ENCODE measurements around the gene PHC3. TPM values are rescaled to one million over a fixed set of nuclear protein-coding genes. Genes with fewer than 3 reads are reported as not detected.

The PHC3 gene
- total RNA-seq, 4 donors from 2014 or later: 73.1 to 128 (median 93.7) TPM

DNA sequence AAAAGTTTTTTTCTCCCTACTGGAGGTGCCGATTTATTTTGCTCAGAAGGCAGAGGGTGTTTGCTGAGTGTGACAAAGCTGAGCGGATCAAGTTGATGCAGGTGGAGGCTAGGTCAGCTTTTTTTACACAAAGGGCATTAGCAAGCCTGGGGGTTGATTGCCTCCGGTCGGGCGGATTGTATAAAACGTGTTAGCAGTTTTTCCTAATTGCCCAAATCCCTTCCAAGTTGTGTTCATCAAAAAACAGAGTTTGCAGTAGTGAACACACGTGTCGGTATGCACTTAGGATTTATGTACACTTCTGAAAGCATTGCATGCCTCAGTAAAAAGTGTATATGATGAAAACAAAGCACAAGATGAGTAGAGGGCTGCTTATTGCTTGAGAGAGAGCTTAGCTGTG lies 141.1 kb downstream of the PHC3 start:
- H3K4me3 ChIP-seq (replicated peaks in 1 of 3): no peak overlapping the region

DNA sequence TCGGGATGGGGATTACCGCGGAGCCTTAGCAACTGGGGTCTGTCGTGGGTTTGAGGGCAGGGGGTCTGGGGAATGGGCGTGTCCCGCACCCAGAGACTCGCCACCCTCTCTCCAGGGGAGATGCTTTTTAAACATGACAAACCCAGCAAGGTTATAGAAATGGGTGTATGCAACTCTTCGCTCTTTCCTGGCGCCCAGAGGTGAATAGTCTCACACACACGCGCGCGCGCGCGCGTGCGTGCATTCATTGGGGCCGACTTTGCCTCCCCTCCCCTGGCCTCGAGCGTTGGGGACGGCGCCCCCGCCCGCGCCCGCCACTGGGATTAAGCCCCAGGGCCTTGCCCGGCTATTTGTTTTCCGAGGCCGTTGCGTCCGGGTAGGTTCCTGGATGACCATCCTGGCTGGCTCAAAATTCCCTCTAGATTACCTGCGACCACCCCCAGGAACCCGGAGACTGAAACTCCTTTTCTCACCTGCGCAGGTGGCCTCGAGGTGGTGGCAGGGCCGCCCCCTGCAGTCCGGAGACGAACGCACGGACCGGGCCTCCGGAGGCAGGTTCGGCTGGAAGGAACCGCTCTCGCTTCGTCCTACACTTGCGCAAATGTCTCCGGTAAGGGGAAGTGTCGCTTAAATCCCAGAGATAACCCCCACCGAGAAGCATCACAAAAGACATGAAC lies 143.0 kb downstream of the PHC3 start:
- 9 to 12% methylated on average over 26 to 37 of the region's 51 CpGs for WGBS, 2 donors
- no peaks in the 10 kb centered on the region for H3K36me3 ChIP-seq
- TF ChIP-seq, protein P1, sequence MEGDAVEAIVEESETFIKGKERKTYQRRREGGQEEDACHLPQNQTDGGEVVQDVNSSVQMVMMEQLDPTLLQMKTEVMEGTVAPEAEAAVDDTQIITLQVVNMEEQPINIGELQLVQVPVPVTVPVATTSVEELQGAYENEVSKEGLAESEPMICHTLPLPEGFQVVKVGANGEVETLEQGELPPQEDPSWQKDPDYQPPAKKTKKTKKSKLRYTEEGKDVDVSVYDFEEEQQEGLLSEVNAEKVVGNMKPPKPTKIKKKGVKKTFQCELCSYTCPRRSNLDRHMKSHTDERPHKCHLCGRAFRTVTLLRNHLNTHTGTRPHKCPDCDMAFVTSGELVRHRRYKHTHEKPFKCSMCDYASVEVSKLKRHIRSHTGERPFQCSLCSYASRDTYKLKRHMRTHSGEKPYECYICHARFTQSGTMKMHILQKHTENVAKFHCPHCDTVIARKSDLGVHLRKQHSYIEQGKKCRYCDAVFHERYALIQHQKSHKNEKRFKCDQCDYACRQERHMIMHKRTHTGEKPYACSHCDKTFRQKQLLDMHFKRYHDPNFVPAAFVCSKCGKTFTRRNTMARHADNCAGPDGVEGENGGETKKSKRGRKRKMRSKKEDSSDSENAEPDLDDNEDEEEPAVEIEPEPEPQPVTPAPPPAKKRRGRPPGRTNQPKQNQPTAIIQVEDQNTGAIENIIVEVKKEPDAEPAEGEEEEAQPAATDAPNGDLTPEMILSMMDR (IDR thresholded peaks at IDR 0.05): peak in 4 of 6 experiments; percentile 19 to 37 (median 30)
- no peak for TF ChIP-seq POLR2A (IDR thresholded peaks at IDR 0.05)
- peak; percentile 51 for DNase-seq
- peaks cover 6 to 8% of the 10 kb centered on the region in 2 donors for H3K4me1 ChIP-seq
- intact Hi-C loops (cut with DNase I): no loop called here
- no peaks in the 10 kb centered on the region for H3K9me3 ChIP-seq
- peak overlapping the region; percentile 7 to 60 (median 30) for H3K4me3 ChIP-seq (replicated peaks in 1 of 3)
- peak overlapping the region in 2 of 3 donors; percentile 9 to 52 for H3K27ac ChIP-seq
- H3K27me3 ChIP-seq: no peaks in the 10 kb centered on the region

More for the DNA sequence above, 141.1 kb downstream of the PHC3 start:
- H3K36me3 ChIP-seq: no peaks in the 10 kb centered on the region
- H3K27me3 ChIP-seq: no peaks in the 10 kb centered on the region
- TF ChIP-seq, protein P1 (IDR thresholded peaks at IDR 0.05): no peak
- TF ChIP-seq POLR2A (IDR thresholded peaks at IDR 0.05): no peak
- intact Hi-C loops (cut with DNase I): no loop called here
- H3K27ac ChIP-seq: no peak overlapping the region
- H3K4me1 ChIP-seq: peaks cover 6 to 8% of the 10 kb centered on the region in 2 donors
- no peaks in the 10 kb centered on the region for H3K9me3 ChIP-seq
- DNase-seq: no peak
- 43 to 55% methylated on average over 8 of the region's 8 CpGs for WGBS, 2 donors

Small RNA genes within 50 kb of the gene (small RNA-seq; reads per million reads assigned to genes)
- gene RNU4-38P (not detected), gene RNU6-315P (not detected)

Other genes with a start within 250 kb of the PHC3 start
- gene SEC62, start 214.9 kb downstream of the PHC3 start, total RNA-seq: 100 to 1,000 TPM in 2 of 4 donors, 10 to 100 TPM in 2; 90.9 to 124 (median 104) TPM
- gene GPR160, start 143.7 kb downstream of the PHC3 start, total RNA-seq: 10 to 100 TPM in 2 of 4 donors, 1 to 10 TPM in 2; 9.3 to 17.5 (median 10.1) TPM
- gene PRKCI, start 40.7 kb upstream of the PHC3 start, total RNA-seq: 10 to 100 TPM; 74.9 to 85.0 (median 76.6) TPM
- gene SKIL, start 176.0 kb upstream of the PHC3 start, total RNA-seq: 10 to 100 TPM; 44.1 to 75.4 (median 58.9) TPM
- 1 to 10 TPM; 3.2 to 6.6 (median 4.6) TPM for gene CLDN11, start 237.1 kb upstream of the PHC3 start, total RNA-seq